GM10847 (cell line): ENCODE measurements around the gene FAM98A.

Experiments used
- POLR2A ChIP-seq: IDR thresholded peaks from 2 replicates; pipeline ENCODE4 v1.6.1; 2011; ENCODE audit not compliant: insufficient read length; ENCODE audit errors: extremely low read depth

FAM98A gene

DNA sequence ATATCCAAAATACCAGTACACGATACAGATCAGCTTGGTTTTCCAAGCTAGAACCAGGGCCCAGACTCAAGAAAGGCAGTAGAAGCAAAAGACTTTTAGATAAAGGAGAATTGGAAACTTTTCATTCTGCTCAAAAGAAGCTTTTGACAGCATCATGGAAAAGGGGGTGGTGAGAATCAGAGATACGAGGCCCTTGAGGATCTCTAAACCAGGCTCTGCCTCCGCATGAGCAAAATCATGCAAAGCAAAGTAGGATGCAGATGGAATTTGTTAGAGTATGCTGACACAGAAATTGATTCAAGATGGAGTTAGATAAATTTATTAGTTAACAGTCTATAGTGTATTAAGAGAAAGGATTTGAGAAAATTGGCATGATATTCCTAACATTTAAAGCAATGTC lies 39.8 kb downstream of the FAM98A start:
- no peak for TF ChIP-seq POLR2A

DNA sequence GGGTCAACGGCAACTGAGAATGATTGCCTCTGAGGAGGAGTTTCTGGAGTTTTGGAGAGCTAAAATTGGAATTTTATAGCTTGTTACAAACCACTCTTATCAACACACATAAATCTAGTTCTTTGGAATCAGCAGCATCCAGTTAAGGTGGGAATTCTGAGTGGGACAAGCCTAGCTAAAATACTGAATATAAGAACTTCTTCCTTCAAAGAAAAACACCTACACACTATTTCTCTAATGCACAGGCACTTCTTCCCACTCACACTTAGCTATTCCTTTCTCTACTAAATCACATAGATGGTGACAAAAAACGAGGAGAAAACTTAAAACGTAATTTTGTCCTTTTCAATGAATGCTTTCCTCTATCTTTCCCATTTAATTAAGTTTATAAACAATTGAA lies 43.4 kb downstream of the FAM98A start:
- no peak for TF ChIP-seq POLR2A

DNA sequence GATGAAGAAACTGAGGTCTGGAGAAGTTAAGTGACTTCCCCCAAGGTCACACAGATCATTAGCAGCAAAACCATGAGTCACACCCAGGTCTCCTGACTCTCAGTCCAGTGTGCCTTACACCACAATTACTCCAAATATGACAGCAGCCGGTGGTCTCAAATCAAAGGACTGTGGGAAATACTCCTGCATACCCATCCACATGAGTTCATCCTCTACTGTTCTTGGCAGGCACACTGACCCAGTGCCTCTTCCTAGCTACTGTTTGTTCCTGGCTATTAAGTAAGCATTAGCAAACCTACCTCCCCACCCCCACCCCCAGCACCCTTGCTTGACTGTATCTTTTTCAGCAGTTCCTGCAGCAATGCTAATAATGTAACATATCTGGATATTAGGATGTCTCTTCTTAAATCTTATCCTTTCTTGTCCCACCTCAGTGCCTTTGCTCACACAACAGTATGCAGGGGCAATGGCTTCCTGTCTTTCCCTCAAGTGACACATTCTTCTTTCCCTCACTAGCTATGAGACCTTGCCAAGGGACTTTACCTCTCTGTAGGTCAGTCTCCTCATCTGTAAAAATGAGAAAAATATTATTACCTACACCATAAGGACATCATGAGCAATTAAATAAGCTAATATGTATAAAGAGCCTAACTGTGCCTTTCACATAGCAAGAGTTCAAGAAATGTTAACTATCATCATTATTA lies 46.2 kb downstream of the FAM98A start:
- TF ChIP-seq POLR2A = no peak

DNA sequence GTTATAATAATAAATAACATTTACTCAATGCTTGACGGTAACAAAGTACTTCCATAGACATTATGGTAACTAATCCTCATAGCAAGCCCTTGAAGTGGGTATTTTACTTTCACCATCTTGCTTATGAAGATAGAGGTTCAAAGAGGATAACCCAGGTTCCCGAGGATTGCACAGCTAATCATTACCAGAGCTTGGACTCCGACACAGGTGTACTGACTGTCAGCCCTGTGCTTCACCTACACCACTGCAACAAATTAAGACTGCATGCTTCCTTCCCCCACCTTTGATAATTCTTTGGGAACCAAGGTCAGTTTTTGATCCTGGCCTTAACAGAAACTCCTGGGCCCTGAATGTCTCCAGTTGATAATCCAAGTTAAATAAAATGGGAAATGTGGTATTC lies 48.9 kb downstream of the FAM98A start:
- no peak for TF ChIP-seq POLR2A

DNA sequence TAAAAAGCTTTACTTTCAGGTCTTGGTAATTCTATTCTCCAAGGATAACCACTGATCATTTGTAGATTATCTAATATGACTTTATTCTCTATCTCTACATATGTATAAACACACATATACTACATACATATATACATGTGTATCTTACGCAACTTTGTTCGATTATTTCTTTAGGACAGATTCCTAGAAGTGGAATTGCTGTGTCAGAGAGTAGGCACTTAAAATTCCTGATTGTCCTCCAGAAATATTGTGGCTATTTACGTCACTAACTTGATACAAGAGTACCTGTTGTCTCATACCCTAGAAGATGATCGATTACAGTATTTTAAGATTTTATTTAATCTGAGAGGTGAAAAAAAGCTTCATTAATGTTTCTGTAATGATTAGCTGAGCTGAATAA lies 57.9 kb downstream of the FAM98A start:
- TF ChIP-seq POLR2A = no peak

DNA sequence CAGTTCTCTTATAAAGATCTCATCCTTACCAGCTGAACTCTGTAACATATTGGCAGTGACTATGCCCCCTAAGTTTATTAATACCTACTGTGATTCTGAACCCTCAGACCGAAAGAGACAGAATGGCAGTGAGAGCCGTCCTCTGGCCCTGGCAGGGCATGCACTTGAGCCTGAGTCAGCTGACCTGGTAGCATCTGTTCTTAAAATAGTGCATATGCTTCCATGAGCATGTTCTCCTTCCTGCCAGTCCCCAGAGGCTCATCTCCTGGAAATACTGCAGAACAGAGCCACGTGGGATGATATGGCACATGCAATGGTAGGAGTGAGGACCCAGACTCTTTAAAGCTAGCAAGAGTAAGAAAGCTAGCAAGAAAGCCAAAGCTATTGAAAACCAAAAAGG lies 63.7 kb downstream of the FAM98A start:
- TF ChIP-seq POLR2A = no peak
